IMR-90 (cell line): ENCODE data around the gene SYNGR3. TPM values are rescaled to one million over a fixed set of nuclear protein-coding genes. Genes with fewer than 3 reads are reported as not detected.

ENCODE experiments used
- ATAC-seq: fragments of 200-7000 bp; cut with Tn5 transposase; 2 replicates; pipeline ENCODE4 v1.9.1; 2020; ENCODE audit warnings: low read depth, mild to moderate bottlenecking, moderate library complexity
- BruUV-seq: library from RNA; stranded (reverse); fragments of 400-500 nt; replicated peaks from 2 replicates; lab custom pipeline; 2021; lab: Mats Ljungman, UMichigan
- CTCF ChIA-PET: fragments of 300-600 bp; formaldehyde crosslinking; extraction: SDS; loops from one replicate; lab custom pipeline; 2021; ENCODE audit warnings: antibody characterized with exemption; lab: Yijun Ruan, JAX
- POLR2A ChIA-PET: fragments of 300-600 bp; sonication (Branson Sonifier 250); formaldehyde crosslinking; loops from one replicate; lab custom pipeline; 2022; ENCODE audit warnings: antibody characterized with exemption; ENCODE audit not compliant: unreplicated experiment; lab: Charles Lee
- DNase-seq: peaks from one replicate; pipeline ENCODE4 v3.0.0; 2013
- H2AFZ ChIP-seq: replicated peaks from 2 replicates; pipeline ENCODE3; 2013; ENCODE audit warnings: low read length, mild to moderate bottlenecking; ENCODE audit not compliant: poor library complexity
- H2AK5ac ChIP-seq: 2 replicates; pipeline ENCODE4 v1.6.1; 2013; ENCODE audit warnings: low read depth, low read length, inconsistent platforms
- H2AK9ac ChIP-seq: replicated peaks from 2 replicates; pipeline ENCODE3; 2013; ENCODE audit warnings: mild to moderate bottlenecking, low read depth, low read length, moderate library complexity; ENCODE audit not compliant: poor library complexity
- H2BK120ac ChIP-seq: 2 replicates; pipeline ENCODE4 v1.6.1; 2013; ENCODE audit warnings: low read depth, low read length, inconsistent platforms
- H2BK15ac ChIP-seq: 3 replicates; pipeline ENCODE4 v1.6.1; 2013; ENCODE audit warnings: low read depth, low read length, inconsistent platforms
- H2BK20ac ChIP-seq: 2 replicates; pipeline ENCODE4 v1.6.1; 2013; ENCODE audit warnings: low read depth, mild to moderate bottlenecking, inconsistent platforms, low read length, moderate library complexity
- H2BK5ac ChIP-seq: 2 replicates; pipeline ENCODE4 v1.6.1; 2013; ENCODE audit warnings: mild to moderate bottlenecking, low read depth, low read length, inconsistent platforms; ENCODE audit not compliant: poor library complexity, severe bottlenecking
- H3K14ac ChIP-seq: replicated peaks from 2 replicates; pipeline ENCODE4 v1.6.1; 2013; ENCODE audit warnings: low read depth, low read length, inconsistent platforms
- H3K18ac ChIP-seq: 2 replicates; pipeline ENCODE4 v1.6.1; 2013; ENCODE audit warnings: low read depth, low read length, control low read depth
- H3K23ac ChIP-seq: 2 replicates; pipeline ENCODE4 v1.6.1; 2013; ENCODE audit warnings: low read depth, low read length, inconsistent platforms
- H3K27ac ChIP-seq: 2 replicates; pipeline ENCODE4 v1.5.1; 2013; ENCODE audit warnings: mild to moderate bottlenecking, control low read depth, low read length; ENCODE audit not compliant: insufficient read depth
- H3K27me3 ChIP-seq: 2 replicates; pipeline ENCODE4 v1.6.1; 2013; ENCODE audit warnings: low read length; ENCODE audit not compliant: control insufficient read depth, insufficient read depth
- H3K36me3 ChIP-seq: 2 replicates; pipeline ENCODE4 v1.6.1; 2013; ENCODE audit warnings: low read length, mixed read lengths; ENCODE audit not compliant: control insufficient read depth, insufficient read depth
- H3K4ac ChIP-seq: 2 replicates; pipeline ENCODE4 v1.6.1; 2013; ENCODE audit warnings: low read depth, low read length, inconsistent platforms
- H3K4me1 ChIP-seq: 2 replicates; pipeline ENCODE4 v1.6.1; 2013; ENCODE audit warnings: low read length, mixed read lengths; ENCODE audit not compliant: control insufficient read depth, insufficient read depth
- H3K4me2 ChIP-seq: 2 replicates; pipeline ENCODE4 v1.6.1; 2013; ENCODE audit warnings: low read depth, mild to moderate bottlenecking, control low read depth, low read length, moderate library complexity
- H3K4me3 ChIP-seq: 2 replicates; pipeline ENCODE4 v1.5.1; 2013; ENCODE audit warnings: low read depth, mild to moderate bottlenecking, control low read depth, low read length, moderate library complexity; ENCODE audit not compliant: insufficient read depth
- H3K56ac ChIP-seq: 2 replicates; pipeline ENCODE4 v1.6.1; 2013; ENCODE audit warnings: low read length, inconsistent platforms; ENCODE audit not compliant: insufficient read depth; ENCODE audit errors: extremely low read depth
- H3K79me1 ChIP-seq, 2 experiments: 2 replicates each; pipeline ENCODE4 v1.6.1; 2013; ENCODE audit warnings: low read length in 2 of 2, inconsistent platforms in 1 of 2, low read depth in 1 of 2
- H3K9ac ChIP-seq: 2 replicates; pipeline ENCODE4 v1.6.1; 2013; ENCODE audit warnings: low read depth, low read length, control low read depth
- H3K9me1 ChIP-seq: 2 replicates; pipeline ENCODE4 v1.6.1; 2013; ENCODE audit warnings: low read length, inconsistent platforms; ENCODE audit not compliant: insufficient read depth
- H3K9me3 ChIP-seq: 2 replicates; pipeline ENCODE4 v1.6.1; 2013; ENCODE audit warnings: low read length; ENCODE audit not compliant: control insufficient read depth, insufficient read depth
- H4K20me1 ChIP-seq: 2 replicates; pipeline ENCODE4 v1.6.1; 2013; ENCODE audit warnings: low read length, inconsistent platforms; ENCODE audit not compliant: insufficient read depth
- H4K5ac ChIP-seq: 2 replicates; pipeline ENCODE4 v1.6.1; 2013; ENCODE audit warnings: mild to moderate bottlenecking, low read depth, low read length, control low read depth
- H4K8ac ChIP-seq, 2 experiments: 2 replicates each; pipeline ENCODE4 v1.6.1; 2013; ENCODE audit warnings: low read depth in 2 of 2, low read length in 2 of 2, control low read depth in 1 of 2, inconsistent platforms in 1 of 2
- H4K91ac ChIP-seq: 2 replicates; pipeline ENCODE4 v1.6.1; 2013; ENCODE audit warnings: low read depth, low read length, inconsistent platforms; ENCODE audit not compliant: insufficient read depth
- CEBPB ChIP-seq: IDR thresholded peaks from 2 replicates; pipeline ENCODE4 v1.6.1; 2012; ENCODE audit warnings: low read depth, low read length, improper control_type of control experiment
- CHD1 ChIP-seq: IDR thresholded peaks from 2 replicates; pipeline ENCODE4 v1.6.1; 2012; ENCODE audit warnings: low read depth, low read length, improper control_type of control experiment
- FOS ChIP-seq: fragments of 150-350 bp; IDR thresholded peaks from 2 replicates; pipeline ENCODE4 v1.6.1; 2016; ENCODE audit warnings: low read depth, low read length
- MAFK ChIP-seq: IDR thresholded peaks from 2 replicates; pipeline ENCODE4 v1.6.1; 2012; ENCODE audit warnings: low read depth, low read length, improper control_type of control experiment
- MAZ ChIP-seq: IDR thresholded peaks from 2 replicates; pipeline ENCODE4 v1.6.1; 2012; ENCODE audit warnings: low read depth, mild to moderate bottlenecking, low read length, improper control_type of control experiment, moderate library complexity, borderline replicate concordance
- MXI1 ChIP-seq: IDR thresholded peaks from 2 replicates; pipeline ENCODE4 v1.6.1; 2012; ENCODE audit warnings: low read depth, mild to moderate bottlenecking, low read length, moderate library complexity, borderline replicate concordance
- NFE2L2 ChIP-seq: fragments of 150-350 bp; IDR thresholded peaks from 2 replicates; pipeline ENCODE4 v1.6.1; 2016; ENCODE audit warnings: low read depth, mild to moderate bottlenecking, low read length
- POLR2A ChIP-seq: IDR thresholded peaks from 2 replicates; pipeline ENCODE4 v1.6.1; 2012; ENCODE audit warnings: mild to moderate bottlenecking, low read depth, low read length
- RFX5 ChIP-seq: IDR thresholded peaks from 2 replicates; pipeline ENCODE4 v1.8.0; 2012; ENCODE audit warnings: low read depth, mild to moderate bottlenecking, low read length, moderate library complexity
- WGBS, 2 experiments: methylation state at CpG; one replicate each; pipeline versions ENCODE4 v1.1.5 to v1.1.7; 2013; ENCODE audit warnings: missing lambda C conversion rate in 2 of 2; ENCODE audit not compliant: insufficient read length in 1 of 2; ENCODE audit errors: extremely low coverage in 2 of 2; 5-methylcytosine and 5-hydroxymethylcytosine counted together
- dilution Hi-C: fragments of 300-500 bp; cut with HindIII; formaldehyde crosslinking; loops from one replicate; pipeline ENCODE4 v1.14.3; 2018; ENCODE audit warnings: low sequenced_read_pairs; ENCODE audit not compliant: unreplicated experiment
- in situ Hi-C: fragments of 300-500 bp; cut with MboI; formaldehyde crosslinking; loops from 3 replicates; pipeline ENCODE4 v1.14.3; 2019; ENCODE audit warnings: low sequenced_read_pairs, inconsistent platforms, mixed read lengths
- intact Hi-C: fragments of 100-400 bp; cut with micrococcal nuclease; formaldehyde crosslinking; loops from 2 replicates; pipeline ENCODE4 v1.10.0; 2022
- polyA plus RNA-seq, 3 experiments: library from polyadenylated mRNA; depleted of rRNA; stranded (reverse); fragments of >200 nt; gene quantifications; 2 replicates each; pipeline ENCODE4 v1.2.3, GENCODE V29; 2012; ENCODE audit warnings: low replicate concordance in 1 of 3
- total RNA-seq: library from RNA; depleted of rRNA; stranded (reverse); fragments of >200 nt; gene quantifications from 2 replicates; pipeline ENCODE4 v1.2.3, GENCODE V29; 2012
- TF ChIP-seq, protein P1 (sequence below): fragments of 150-350 bp; IDR thresholded peaks from 2 replicates; pipeline ENCODE4 v1.6.1; 2017; ENCODE audit warnings: mild to moderate bottlenecking, antibody characterized with exemption, low read length, low read depth

The SYNGR3 gene
- total and polyA plus RNA-seq, 2 of the 4 experiments (the other 2 are of a cell fraction): 1.8 to 5.8 TPM

GRCh38 chr16:2015947-2016208, 26.1 kb downstream of the SYNGR3 start:
- peak overlapping the region; percentile 6; the same call in 1 of the 2 replicates for H4K91ac ChIP-seq
- H3K4ac ChIP-seq: peak overlapping the region; percentile 81
- no peaks in the 10 kb centered on the region for H3K9me3 ChIP-seq
- H3K56ac ChIP-seq: no peak overlapping the region
- H3K79me1 ChIP-seq: peaks cover 0 to 2% of the 10 kb centered on the region in 2 experiments; a peak in 2 of 4 replicates
- peaks cover 3% of the 10 kb centered on the region; the same call in 1 of the 2 replicates for H3K4me1 ChIP-seq
- H2BK5ac ChIP-seq: no peak overlapping the region
- no peak overlapping the region for H2BK20ac ChIP-seq
- H3K36me3 ChIP-seq: no peaks in the 10 kb centered on the region
- dilution Hi-C loops (no loop called here), intact Hi-C loops (no loop called here), in situ Hi-C loops (no loop called here)
- H2AK5ac ChIP-seq: peak overlapping the region; percentile 74
- peaks cover 6% of the 10 kb centered on the region for H3K9me1 ChIP-seq
- no peak for ATAC-seq
- no peaks in the 10 kb centered on the region for H4K20me1 ChIP-seq
- H2AFZ ChIP-seq: peak overlapping the region; percentile 72
- WGBS, 2 experiments: no CpG with 5 or more reads among the region's 7 CpGs
- no peak overlapping the region for H4K5ac ChIP-seq
- no peak overlapping the region for H3K9ac ChIP-seq
- H2AK9ac ChIP-seq: peak overlapping the region; percentile 72
- H3K18ac ChIP-seq: no peak overlapping the region
- no peak overlapping the region; the same call in 2 of the 3 replicates for H2BK15ac ChIP-seq
- ChIA-PET CTCF (interaction anchor here (1.4 kb wide), 1 partner anchor 125 kb away, joined by 3 read pairs; no protein-coding TSS in a partner anchor), POLR2A (no interaction called here)
- peak overlapping the region; percentile 76; the same call in 1 of the 2 replicates for H3K14ac ChIP-seq
- no TSS peak for BruUV-seq
- H2BK120ac ChIP-seq: peak overlapping the region; percentile 14
- TF ChIP-seq POLR2A: no peak
- no peak for TF ChIP-seq CEBPB
- TF ChIP-seq MAZ: no peak
- TF ChIP-seq FOS: no peak
- TF ChIP-seq, protein P1, sequence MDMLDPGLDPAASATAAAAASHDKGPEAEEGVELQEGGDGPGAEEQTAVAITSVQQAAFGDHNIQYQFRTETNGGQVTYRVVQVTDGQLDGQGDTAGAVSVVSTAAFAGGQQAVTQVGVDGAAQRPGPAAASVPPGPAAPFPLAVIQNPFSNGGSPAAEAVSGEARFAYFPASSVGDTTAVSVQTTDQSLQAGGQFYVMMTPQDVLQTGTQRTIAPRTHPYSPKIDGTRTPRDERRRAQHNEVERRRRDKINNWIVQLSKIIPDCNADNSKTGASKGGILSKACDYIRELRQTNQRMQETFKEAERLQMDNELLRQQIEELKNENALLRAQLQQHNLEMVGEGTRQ: no peak
- TF ChIP-seq MAFK: no peak
- no peak for TF ChIP-seq MXI1
- TF ChIP-seq RFX5: no peak
- TF ChIP-seq NFE2L2: no peak
- no peak for TF ChIP-seq CHD1
- H3K27ac ChIP-seq: no peak overlapping the region
- H3K4me3 ChIP-seq: no peak overlapping the region
- H3K4me2 ChIP-seq: no peak overlapping the region
- no peak overlapping the region; the same call in 1 of the 2 replicates for H3K23ac ChIP-seq
- no peak overlapping the region for H4K8ac ChIP-seq
- peaks cover 18% of the 10 kb centered on the region; the same call in 1 of the 2 replicates for H3K27me3 ChIP-seq
- DNase-seq: no peak
